Kidney (tissue), 14 donors: ENCODE data around the gene F3. TPM values are rescaled to one million over a fixed set of nuclear protein-coding genes. Genes with fewer than 3 reads are reported as not detected.

ENCODE experiments used
- DNase-seq, 5 donors: peaks; one replicate each; pipeline ENCODE4 v3.0.0-alpha.2; 2013 to 2020
- FAIRE-seq: peaks from 2 replicates; lab custom pipeline; 2012; peaks lifted over from hg19 to GRCh38; lab: Jason Lieb, UNC
- H3K27ac ChIP-seq, 2 donors: one replicate each; pipeline ENCODE4 v1.7.0; 2013; ENCODE audit warnings: low read depth in 2 of 2, low read length in 2 of 2, inconsistent platforms in 1 of 2
- H3K27me3 ChIP-seq: one replicate; pipeline ENCODE4 v1.7.1; 2013; ENCODE audit warnings: low read length, inconsistent platforms; ENCODE audit not compliant: control insufficient read depth, insufficient read depth
- H3K36me3 ChIP-seq, 3 donors: one replicate each; pipeline versions ENCODE4 v1.7.0 to v1.7.1; 2013; ENCODE audit warnings: low read length in 3 of 3, control low read depth in 1 of 3, inconsistent platforms in 1 of 3; ENCODE audit not compliant: insufficient read depth in 3 of 3, control insufficient read depth in 2 of 3
- H3K4me1 ChIP-seq, 3 donors: one replicate each; pipeline versions ENCODE4 v1.7.0 to v1.7.1; 2013; ENCODE audit warnings: low read length in 3 of 3, inconsistent platforms in 1 of 3, low read depth in 1 of 3; ENCODE audit not compliant: control insufficient read depth in 2 of 3, insufficient read depth in 2 of 3
- H3K4me3 ChIP-seq, 3 donors: one replicate each; pipeline versions ENCODE4 v1.7.0 to v1.8.1; 2013; ENCODE audit warnings: low read length in 3 of 3, control low read depth in 1 of 3, inconsistent platforms in 1 of 3
- H3K9ac ChIP-seq, 3 donors: one replicate each; pipeline versions ENCODE4 v1.7.0 to v1.7.1; 2013; ENCODE audit warnings: low read length in 3 of 3, control low read depth in 1 of 3, inconsistent platforms in 1 of 3
- H3K9me3 ChIP-seq, 3 donors: one replicate each; pipeline versions ENCODE4 v1.7.0 to v1.7.1; 2013; ENCODE audit warnings: low read length in 3 of 3, control low read depth in 1 of 3, inconsistent platforms in 1 of 3; ENCODE audit not compliant: control insufficient read depth in 2 of 3, insufficient read depth in 1 of 3
- CTCF ChIP-seq: IDR thresholded peaks from 3 replicates; pipeline ENCODE4 v1.5.1; 2012; ENCODE audit warnings: mild to moderate bottlenecking, moderate library complexity, borderline replicate concordance; ENCODE audit not compliant: insufficient read depth; ENCODE audit errors: extremely low read depth
- intact Hi-C: fragments of 100-400 bp; cut with DNase I; formaldehyde crosslinking; loops from one replicate; pipeline ENCODE4 v1.11.1; 2022
- polyA plus RNA-seq: library from polyadenylated mRNA; stranded (reverse); fragments of 350-450 nt; fragmentation: Illumina TruSeq; extraction: RNeasy Lipid Tissue Mini Kit (QIAGEN cat#74804); gene quantifications from one replicate; pipeline ENCODE4 v1.2.3, GENCODE V29; 2014; ENCODE audit warnings: low read depth, low replicate concordance; ENCODE audit not compliant: insufficient read depth
- total RNA-seq: library from RNA; stranded (reverse); fragmentation: NEBNext Ultra II Directional; extraction: Animal tissue kit (Norgen Biotek cat#: 25700); gene quantifications from one replicate; pipeline ENCODE4 v1.2.1, GENCODE V29; 2021
- donor health status: control.
- donor health status: control.
- donor health status: control.
- donor health status: control.
- donor health status: control.
- donor health status: DM: yes; HTN: yes; CAD: no.
- donor health status: Normal renal cell carcinoma (clear cell type).

The F3 gene
- total and polyA plus RNA-seq, 2 donors from 2014 or later = 8.8 to 19.0 TPM

GRCh38 chr1:94481473-94481933 is 60.1 kb downstream of the F3 start:
- Histone ChIP-seq H3K27ac (no peak overlapping the region), H3K9ac (no peak overlapping the region), H3K36me3 (peaks cover 0 to 14% (median under 1%) of the 10 kb centered on the region in 3 donors), H3K4me3 (no peak overlapping the region), H3K9me3 (no peaks in the 10 kb centered on the region), H3K27me3 (no peaks in the 10 kb centered on the region), H3K4me1 (peaks cover 0 to 3% (median 0%) of the 10 kb centered on the region in 3 donors)
- intact Hi-C loops = no loop called here
- FAIRE-seq (no peak), DNase-seq (peak in 4 of 5 donors; percentile 41 to 78 (median 60))
- TF ChIP-seq CTCF = peak; percentile 73

GRCh38 chr1:94479682-94480081 is 61.9 kb downstream of the F3 start:
- DNase-seq (no peak), FAIRE-seq (no peak)
- intact Hi-C loops = no loop called here
- no peak overlapping the region for H3K4me3 ChIP-seq
- no peak overlapping the region for H3K27ac ChIP-seq
- H3K4me1 ChIP-seq = peaks cover 0 to 3% (median 0%) of the 10 kb centered on the region in 3 donors
- H3K36me3 ChIP-seq = peaks cover 0 to 15% (median 6%) of the 10 kb centered on the region in 3 donors
- no peak overlapping the region for H3K9ac ChIP-seq
- no peaks in the 10 kb centered on the region for H3K27me3 ChIP-seq
- no peaks in the 10 kb centered on the region for H3K9me3 ChIP-seq
- no peak for TF ChIP-seq CTCF

Other genes starting within 250 kb of the F3 start
- gene ABCD3, start 123.4 kb downstream of the F3 start, total RNA-seq = 65.1 TPM
- gene ABCD3, start 123.4 kb downstream of the F3 start, polyA plus RNA-seq = 43.2 TPM